DND-41 (cell line): ENCODE measurements around the gene NCS1.

Experiments
- EZH2 ChIP-seq: IDR thresholded peaks from 3 replicates; pipeline ENCODE4 v1.6.1; 2012; ENCODE audit warnings: borderline replicate concordance, low read depth, mild to moderate bottlenecking, moderate library complexity, low read length, inconsistent platforms; ENCODE audit not compliant: severe bottlenecking
- TF ChIP-seq, protein P1 (sequence below): IDR thresholded peaks from 2 replicates; pipeline ENCODE4 v1.5.1; 2012; ENCODE audit warnings: borderline replicate concordance, low read length, moderate library complexity, mild to moderate bottlenecking; ENCODE audit not compliant: poor library complexity, severe bottlenecking; ENCODE audit errors: extremely low read depth

DNA sequence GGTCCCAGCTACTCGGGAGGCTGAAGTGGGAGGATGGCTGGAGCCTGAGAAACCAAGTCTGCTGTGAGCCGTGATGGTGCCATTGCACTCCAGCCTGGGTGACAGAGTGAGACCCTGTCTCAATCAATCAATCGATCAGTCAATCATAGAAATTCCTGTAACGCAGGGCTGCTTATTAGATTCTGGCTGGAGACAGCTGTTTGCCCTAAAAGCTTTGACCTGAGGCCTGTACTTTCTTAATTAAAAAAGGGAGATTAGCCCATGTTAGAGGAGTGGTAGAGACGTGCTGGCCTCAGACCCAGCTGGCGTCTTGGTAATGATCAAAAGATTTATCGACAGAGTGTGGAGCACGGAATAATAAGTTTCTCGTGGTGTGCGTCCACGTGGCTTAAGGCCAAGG lies 52.9 kb downstream of the NCS1 start:
- TF ChIP-seq, protein P1, sequence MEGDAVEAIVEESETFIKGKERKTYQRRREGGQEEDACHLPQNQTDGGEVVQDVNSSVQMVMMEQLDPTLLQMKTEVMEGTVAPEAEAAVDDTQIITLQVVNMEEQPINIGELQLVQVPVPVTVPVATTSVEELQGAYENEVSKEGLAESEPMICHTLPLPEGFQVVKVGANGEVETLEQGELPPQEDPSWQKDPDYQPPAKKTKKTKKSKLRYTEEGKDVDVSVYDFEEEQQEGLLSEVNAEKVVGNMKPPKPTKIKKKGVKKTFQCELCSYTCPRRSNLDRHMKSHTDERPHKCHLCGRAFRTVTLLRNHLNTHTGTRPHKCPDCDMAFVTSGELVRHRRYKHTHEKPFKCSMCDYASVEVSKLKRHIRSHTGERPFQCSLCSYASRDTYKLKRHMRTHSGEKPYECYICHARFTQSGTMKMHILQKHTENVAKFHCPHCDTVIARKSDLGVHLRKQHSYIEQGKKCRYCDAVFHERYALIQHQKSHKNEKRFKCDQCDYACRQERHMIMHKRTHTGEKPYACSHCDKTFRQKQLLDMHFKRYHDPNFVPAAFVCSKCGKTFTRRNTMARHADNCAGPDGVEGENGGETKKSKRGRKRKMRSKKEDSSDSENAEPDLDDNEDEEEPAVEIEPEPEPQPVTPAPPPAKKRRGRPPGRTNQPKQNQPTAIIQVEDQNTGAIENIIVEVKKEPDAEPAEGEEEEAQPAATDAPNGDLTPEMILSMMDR: no peak
- TF ChIP-seq EZH2: no peak
